ENCODE data around the gene GIT1. TPM values are rescaled to one million over a fixed set of nuclear protein-coding genes. Genes with fewer than 3 reads are reported as not detected.

The GIT1 gene, protein sequence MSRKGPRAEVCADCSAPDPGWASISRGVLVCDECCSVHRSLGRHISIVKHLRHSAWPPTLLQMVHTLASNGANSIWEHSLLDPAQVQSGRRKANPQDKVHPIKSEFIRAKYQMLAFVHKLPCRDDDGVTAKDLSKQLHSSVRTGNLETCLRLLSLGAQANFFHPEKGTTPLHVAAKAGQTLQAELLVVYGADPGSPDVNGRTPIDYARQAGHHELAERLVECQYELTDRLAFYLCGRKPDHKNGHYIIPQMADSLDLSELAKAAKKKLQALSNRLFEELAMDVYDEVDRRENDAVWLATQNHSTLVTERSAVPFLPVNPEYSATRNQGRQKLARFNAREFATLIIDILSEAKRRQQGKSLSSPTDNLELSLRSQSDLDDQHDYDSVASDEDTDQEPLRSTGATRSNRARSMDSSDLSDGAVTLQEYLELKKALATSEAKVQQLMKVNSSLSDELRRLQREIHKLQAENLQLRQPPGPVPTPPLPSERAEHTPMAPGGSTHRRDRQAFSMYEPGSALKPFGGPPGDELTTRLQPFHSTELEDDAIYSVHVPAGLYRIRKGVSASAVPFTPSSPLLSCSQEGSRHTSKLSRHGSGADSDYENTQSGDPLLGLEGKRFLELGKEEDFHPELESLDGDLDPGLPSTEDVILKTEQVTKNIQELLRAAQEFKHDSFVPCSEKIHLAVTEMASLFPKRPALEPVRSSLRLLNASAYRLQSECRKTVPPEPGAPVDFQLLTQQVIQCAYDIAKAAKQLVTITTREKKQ
- 44.8 and 53.9 TPM in 2 replicates for total RNA-seq

DNA sequence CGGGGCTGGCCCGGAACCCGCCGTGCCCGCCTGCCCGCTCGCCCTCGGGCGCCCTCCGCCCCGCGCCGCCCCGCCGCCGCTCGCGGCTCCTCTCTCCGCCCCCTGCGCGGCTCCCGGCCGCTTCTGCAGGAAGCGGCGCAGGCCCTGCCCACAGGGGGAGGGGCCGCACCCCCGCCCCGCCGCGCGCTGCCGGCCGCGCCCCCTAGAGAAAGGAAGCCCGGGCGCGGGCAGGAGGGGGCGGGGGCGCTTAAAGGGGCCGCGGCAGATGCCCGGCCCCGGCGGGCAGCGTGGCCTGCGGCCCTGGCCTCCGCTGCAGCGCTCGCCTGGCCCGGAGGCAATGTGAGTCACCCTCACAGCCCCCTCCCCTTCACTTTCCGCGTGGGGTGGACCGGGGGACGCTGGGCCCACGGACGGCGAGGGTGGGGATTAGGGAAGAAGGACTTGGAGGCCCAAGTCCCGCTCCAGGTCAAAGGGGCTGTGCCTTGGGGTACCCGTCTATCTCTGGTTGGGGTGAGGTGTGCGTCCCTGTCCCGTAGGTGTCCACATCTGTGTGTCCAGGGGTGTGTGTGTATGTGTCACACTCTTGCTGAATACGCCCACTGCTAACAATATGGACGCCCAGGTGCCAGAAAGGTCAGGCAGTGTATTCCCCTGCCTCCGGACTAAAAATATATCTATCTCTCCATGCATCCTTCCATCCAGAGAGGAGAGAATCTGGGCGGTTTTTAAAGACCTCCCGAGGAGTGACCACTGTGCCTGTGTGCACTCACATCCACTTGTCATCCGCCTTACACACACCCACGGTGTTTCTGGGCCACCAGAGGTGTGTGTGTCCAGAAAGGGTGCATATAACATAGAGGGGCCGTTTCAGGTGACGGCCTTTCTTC lies at the start of gene GIT1:
Gene GIT1, minus strand, starts transcription at position 125 of the 887 bp plus-strand sequence. CDS start 270 bp downstream, outside the sequence.
- no peak for DNase-seq (ENCODE audit: low read depth, low spot score)

DNA sequence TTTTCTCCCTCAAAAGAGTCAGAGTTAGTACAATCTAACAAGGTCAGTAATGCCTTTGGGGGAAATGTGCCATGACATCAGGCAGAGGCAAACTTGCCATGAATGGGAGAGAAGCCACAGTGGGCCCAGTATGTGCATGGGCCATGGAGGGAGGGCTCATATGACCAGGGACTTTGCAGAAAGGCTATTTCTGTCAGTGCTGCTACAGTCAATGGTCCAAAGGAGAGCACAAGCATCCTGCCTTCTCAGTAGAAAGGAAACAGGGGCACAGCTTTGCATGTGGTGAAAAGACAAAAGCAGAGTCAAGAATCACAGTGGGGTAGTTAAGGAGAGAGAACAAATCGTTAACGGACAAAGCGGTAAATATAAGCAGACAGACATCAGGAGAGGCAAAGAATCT lies 44.4 kb upstream of the GIT1 start:
- no peak for DNase-seq (ENCODE audit: low read depth, low spot score)

DNA sequence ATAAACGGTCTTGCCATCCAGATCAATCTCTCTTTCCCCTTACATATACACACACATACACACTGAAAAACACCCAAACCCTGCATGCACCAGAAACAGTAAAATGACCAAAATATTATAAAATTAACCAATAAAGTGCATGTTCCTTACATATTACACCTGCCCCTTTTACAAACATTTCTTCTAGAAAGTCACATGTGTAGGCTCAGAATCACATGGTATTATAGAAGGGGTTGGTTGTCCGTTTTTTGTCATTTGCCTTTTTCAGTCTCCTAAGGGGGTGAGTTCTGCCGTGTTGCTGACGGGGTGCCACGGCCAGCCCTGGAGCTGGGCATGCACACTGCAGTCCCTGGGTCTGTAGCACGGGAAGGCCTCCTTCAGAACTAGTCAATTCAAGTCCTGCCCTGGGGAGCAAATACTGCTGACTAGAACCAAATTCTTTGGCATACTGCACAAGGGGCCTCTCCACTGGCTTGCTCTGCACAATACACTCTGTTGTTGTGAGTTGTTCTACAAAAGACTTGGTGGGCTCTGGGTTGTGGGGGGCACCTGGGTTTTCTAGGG lies 41.3 kb upstream of the GIT1 start:
- DNase-seq (ENCODE audit: low read depth, low spot score) = no peak

DNA sequence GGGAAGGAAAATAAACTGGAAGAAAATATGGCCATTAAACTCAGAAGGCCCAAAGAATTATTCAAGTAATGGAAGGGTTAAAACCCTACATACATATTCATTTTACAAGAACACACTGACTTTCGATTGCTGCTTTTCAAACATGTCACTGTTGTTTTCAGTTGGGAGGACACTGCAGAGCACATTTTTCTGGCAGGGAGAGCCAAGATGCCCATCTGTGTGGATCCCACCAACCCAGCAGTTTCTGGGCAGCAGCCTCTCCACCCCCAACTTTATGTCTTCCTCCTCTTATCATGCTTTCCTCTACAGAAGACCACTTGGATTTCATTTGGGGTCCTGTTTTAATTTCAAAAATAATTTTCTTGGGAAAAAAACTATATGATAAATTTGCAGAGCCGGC lies 40.4 kb upstream of the GIT1 start:
- no peak for DNase-seq (ENCODE audit: low read depth, low spot score)

DNA sequence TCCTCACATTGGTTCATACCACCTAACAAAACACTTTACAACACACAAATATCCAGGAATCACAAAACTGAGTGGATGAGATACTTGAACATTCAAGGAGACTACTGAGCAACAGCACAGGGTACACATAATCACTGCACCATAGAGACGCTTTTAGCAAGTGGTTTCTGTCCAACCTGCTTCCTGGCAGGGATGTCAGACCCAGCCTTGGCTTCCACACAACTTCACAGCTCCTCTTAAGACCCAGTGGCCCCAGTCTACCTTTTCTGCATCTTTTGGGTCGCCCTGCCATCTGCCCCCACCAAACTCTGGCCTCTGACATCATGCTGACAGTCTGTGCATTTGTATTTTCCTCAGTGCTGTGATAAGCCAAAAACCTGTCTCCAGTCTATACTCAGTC lies 39.2 kb upstream of the GIT1 start:
- no peak for DNase-seq (ENCODE audit: low read depth, low spot score)

DNA sequence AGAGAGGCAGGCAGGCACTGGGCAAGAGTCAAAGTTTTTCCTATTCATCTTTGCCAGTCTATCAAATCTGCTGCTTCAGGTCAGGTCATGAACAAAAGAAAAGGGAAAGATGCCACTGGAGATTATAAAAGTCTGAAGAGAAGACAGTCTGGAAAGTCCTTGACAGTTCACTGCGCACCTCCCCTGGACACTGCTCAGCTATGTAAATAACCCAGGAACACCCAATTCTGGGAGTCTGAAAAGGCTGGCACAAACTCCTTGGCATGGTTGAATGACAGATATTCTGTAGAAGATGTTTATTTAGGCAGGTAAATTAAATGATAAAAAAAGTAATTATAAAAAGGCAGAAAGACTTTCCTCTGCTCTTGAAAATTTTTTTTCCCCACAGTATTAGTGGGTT lies 38.5 kb upstream of the GIT1 start:
- DNase-seq (ENCODE audit: low read depth, low spot score) = no peak

DNA sequence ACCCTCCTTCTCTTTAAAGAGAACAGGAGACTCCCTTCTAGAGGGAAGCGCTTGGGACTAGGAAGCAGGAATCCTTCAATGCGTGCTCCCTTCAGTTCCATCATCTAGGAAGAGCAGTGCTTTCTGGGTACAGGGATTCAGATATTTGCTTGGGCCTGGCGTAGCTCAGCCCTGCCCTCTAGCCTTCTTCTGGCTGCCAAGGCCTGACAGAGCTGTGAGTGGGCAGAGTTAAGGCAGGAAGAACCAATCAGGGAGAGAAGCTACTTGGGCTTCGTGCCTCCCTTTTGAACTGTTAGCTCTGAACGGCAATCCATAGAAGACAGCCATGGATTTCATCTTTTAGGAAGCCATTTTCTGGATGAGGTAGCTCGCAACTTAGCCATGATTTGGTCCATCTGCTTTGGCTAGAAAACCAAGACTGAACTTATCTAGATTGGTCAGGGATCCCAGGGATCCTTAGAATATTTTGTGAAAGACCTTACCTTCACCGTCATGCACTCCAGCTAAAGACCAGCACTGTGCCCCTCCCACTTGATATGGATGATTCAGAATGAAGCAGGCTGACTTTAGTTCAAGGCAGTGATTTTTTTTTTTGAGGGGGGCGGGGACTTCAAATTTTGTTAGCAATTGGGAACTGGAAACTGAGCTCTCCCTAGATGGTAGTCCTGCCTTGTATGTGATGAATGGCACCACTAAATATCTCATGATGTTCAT lies 35.7 kb upstream of the GIT1 start:
- DNase-seq (ENCODE audit: low read depth, low spot score) = no peak

DNA sequence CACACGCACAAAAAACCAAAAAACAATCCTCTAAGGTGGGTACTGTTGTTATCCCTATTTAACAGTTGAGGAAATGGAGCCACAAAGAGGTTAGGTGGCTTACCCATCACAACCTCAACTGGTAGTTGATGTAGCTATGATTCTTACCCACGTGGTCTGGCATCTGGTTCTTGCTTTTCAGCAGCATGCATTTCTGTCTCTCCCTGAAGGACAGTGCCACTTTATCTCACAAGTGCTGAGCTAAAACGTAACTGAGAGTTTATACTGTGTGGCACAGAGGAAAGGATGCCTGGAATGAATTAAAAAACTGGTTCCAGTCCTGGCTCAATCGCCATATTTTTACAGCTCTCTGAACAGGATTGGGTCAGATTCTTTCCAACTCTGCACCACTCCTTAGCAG lies 35.1 kb upstream of the GIT1 start:
- no peak for DNase-seq (ENCODE audit: low read depth, low spot score)

DNA sequence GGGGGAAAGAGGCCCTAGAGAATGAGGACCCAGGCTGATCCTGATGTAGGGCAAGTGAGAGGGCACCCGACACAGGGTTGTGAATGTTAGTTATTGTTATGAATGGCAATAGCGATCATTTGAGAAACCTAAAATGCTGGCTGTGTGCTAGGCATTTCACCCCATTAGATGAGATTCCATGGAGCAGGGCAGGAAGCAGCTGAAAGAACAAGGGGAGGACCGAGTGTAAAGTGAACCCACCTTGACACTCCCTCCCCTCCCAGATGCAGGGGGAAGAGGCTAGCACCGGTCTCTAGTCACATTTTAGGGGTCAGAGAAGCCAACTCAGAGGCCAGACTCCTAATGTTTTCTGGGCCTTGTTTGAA lies 33.8 kb upstream of the GIT1 start:
- no peak for DNase-seq (ENCODE audit: low read depth, low spot score)

DNA sequence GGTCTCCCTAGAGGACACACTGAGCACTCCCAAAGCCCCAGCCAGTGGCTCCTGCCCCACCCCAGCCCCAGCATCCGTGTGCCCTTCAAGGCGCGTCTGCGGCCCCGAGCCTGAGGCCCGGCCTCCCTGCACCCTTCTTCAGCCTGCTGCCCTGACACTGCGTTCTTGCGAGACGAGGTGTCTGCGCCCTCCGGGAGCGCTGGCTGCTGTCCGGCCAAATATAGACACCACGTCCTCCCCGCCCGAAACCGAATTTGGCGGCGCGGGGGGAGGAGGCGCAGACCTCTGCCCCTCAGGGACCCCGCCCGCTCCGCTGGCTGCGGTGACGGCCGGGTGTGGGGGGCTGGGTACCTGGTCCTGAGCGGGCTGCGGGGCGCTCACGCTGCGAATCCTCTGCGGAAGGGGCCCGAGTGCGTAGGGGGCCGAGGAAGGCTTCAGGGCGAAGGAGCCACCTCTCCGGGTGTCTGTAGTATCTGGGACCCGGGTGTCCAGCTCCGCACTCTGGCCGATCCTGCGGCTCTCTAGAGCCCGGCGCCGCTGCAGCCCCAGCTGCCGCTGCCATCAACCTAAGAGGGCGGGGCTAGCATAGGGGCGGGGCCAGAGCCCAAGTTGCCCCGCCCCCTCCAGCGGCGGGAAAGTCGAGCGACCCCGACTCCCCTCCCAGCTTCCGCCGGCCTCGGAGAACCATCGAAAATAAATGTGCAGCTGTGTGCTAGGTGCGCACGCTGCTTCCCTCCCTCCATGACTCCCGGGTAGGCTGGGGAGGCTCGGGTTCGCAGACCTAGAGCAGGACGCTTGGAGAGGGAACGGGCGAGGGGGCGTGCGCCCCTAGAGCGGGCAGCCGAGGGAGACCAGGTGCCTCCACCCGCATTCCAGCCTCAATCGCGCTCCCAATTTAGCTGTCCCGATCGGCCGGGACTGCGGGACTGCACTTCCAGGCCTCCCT lies 33.2 kb upstream of the GIT1 start, which contains the start of gene CORO6:
Gene CORO6, minus strand, starts transcription at position 576 of the 946 bp plus-strand sequence. CDS start 1,491 bp downstream, outside the sequence.
- DNase-seq (ENCODE audit: low read depth, low spot score) = no peak

DNA sequence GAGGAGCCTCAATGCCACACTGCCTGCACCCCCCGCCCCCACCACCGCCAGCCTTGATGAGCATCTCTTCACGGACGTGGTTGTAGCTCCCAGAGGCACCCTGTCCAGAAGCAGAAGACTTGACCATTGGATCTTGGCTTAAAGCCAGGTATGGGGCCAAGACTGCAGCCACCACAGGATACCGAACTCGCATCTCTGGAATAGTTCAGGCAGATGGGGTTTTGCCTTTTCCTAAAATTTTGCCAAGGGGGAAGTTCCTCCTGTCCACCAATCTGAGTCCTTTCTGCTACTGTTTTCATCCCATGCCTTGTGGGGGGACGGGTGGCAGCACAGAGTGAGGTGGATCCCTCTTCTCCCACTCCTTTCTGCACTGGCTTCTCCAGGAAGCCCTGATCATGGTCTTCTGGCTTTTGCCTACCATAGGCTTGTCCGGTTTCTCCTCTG lies 32.3 kb upstream of the GIT1 start:
- no peak for DNase-seq (ENCODE audit: low read depth, low spot score)

DNA sequence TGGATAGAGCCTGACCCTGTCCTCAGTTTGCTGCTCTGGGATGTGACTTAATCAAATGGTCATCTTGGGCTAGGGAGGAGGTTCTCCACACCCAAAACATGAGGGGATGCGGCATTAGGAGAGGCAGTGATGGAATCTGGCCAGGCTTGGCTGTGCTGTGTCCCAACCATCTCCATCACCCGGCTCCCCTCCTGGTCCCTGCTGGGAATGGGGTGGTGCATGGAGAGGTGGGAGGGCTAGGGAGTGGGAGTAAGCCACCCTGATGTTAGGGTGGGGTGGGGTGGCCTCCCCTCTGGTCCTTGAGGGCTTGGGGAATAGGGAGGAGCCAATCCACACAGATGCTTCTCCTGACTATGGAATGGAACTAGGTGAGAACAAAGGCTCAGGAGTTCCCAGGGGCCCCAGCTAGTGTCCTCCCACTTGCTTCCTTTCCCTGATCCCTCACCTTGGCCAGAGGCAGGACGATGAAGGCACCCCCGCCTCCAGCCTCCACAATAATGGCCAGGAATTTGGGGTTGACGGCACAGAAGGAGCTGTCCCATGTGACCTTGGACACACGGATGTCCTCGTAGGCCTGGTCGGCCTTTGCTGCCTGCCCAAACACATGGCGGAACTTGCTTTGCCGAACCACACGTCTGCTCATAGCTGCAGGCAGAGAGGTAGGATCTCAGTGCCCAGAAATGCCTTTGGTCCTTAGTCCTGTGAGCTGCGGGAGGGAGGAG lies 31.5 kb upstream of the GIT1 start:
- DNase-seq (ENCODE audit: low read depth, low spot score) = no peak

DNA sequence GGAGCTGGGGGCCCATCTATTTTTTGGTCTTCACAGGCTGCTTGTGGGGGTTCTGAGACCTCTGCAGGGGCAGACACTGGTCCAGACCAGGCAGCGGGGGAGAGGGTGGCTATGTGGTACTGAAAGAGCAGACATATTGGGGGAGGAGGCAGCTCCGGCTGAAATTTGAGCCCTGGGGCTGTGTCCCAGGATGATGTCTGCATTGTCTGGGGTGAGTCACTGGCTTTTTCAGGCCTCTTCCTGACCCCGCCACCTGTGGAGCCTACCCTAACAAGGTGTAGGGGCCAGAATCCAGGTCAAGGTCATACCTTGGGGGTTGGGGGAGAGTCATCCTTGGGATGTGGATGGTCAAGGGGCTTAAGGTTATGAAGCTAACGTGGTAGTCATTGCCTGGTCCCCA lies 30.8 kb upstream of the GIT1 start:
- DNase-seq (ENCODE audit: low read depth, low spot score) = no peak

DNA sequence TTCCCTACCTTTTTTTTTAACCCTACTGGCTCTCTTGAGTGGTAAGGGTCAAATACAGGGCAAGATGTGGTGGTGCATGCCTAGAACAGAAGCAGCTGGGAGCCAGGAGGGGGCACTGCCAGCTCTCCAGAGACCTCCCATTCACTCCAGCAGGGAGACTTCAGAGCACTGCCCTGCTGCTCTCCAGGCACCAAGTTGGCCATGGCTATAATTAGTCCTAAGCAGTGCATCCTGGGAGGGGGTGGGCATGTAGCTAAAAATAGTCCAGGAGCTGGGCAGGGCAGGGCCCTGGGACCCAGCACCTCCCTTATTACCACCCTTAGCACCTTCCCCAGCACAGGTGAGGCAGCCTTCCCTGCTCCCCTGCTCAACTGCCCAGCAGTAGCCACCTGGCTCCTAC lies 29.8 kb upstream of the GIT1 start:
- no peak for DNase-seq (ENCODE audit: low read depth, low spot score)

DNA sequence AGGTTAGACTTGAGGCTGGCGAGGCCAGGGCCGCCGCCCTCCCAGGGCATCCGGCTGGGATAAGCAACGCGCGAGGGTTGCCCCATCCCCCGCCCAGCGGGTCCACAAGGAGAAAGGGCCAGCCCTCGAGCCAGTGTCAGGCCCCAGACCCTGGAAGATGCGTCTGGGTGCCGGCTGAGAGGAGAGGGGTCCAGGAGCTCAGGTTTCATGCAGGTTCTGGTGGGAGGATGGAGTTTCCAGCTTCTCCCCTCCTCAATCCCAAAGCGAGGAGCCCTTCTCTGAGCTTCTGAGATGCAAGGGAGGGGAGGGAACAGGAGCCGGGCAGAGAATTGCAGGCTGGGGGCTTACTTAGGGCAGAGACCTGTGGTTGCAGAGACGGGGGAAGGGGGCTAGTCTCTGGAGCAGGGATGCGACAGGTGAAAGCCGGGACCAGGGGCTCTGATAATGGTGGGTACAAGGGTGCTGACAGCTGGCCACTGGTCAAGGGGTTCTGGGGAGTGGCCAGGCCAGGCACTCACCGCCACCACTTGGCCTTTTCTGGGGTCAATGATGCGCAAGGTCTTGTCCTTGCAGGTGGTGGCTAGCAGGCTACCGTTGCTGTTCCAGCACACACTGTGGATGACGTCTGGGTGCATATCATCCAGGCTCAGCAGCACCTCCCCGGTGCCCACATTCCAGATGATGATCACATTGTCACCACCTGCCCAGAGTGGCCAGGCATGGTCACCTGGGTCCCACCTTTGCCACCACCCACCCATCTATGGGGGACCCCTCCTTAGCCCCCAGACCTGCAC lies 29.0 kb upstream of the GIT1 start:
- DNase-seq (ENCODE audit: low read depth, low spot score) = no peak

DNA sequence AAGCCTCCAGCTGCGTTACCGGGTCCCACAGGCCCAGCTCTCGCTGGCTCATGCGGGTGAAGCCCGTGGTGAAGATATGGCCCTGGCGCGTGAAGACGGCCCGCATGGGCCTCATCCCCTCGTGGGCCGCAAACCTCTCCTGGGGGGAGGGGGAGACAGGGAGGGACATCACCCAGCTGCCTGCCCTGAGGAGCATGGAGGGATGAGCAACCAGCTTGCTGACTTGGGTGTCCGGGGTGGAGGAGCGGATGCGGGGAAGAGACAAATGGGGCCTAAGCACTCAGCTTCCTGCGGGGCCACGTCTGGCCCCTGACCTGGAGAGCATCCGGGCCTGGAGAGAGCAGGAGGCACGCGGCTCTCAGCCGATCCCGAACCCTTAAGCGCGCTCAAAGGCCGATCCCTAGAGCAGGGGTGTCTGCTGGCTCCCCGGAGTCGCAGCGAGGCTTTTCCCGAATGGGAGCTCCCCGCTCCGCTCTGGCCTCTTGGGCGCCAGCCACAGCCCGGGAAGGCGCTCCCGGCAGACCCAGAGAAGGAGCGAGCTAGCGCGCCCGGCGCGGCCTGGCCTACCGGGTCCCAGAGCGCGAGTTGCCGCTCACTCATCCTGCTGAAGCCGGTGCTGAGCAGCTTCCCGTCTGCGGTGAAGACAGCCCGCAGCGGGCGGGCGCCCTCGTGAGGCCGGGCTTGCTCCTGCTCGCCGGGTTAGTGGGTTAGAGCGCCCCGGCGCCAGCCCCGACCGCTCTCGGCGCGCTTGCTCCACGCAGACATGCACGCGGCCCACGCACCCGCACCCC lies 28.2 kb upstream of the GIT1 start:
- no peak for DNase-seq (ENCODE audit: low read depth, low spot score)

DNA sequence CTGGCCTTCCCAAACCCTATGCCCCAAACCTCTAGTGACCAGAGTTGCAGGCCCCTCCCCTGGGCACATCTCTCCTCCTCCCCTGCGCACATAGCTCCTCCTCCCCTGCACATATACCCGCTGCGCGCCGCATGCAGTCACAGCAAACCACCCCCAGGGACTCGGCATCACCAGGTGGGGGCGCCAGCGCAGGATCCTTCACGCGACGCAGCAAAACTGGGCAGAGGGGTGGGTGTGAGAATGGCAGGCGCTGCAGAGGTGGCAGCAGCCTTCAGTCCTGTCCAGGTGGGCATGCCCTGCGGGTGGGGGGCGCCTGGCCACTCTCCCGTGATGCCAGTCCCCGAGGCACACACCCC lies 27.7 kb upstream of the GIT1 start:
- DNase-seq (ENCODE audit: low read depth, low spot score) = peak; percentile 52
